Stimulated activated naive CD8-positive, alpha-beta T cell treated with anti-CD3 and anti-CD28 coated beads, Interleukin-15, Interleukin-2, amounts not matched to agents 100 ng/mL and 50 ng/mL, for 24 hours (primary cell): ENCODE data around the gene RARRES1.

Experiments
- H3K27ac Mint-ChIP-seq: one replicate; pipeline ENCODE4 v1.8.0; 2021; ENCODE audit warnings: mild to moderate bottlenecking, mixed read lengths
- H3K27me3 Mint-ChIP-seq: one replicate; pipeline ENCODE4 v1.8.0; 2021; ENCODE audit warnings: mixed read lengths
- H3K36me3 Mint-ChIP-seq: one replicate; pipeline ENCODE4 v1.8.0; 2021; ENCODE audit warnings: low read depth, mixed read lengths
- H3K4me1 Mint-ChIP-seq: one replicate; pipeline ENCODE4 v1.8.0; 2021; ENCODE audit warnings: low read depth, mixed read lengths
- H3K4me3 Mint-ChIP-seq: one replicate; pipeline ENCODE4 v1.8.0; 2021; ENCODE audit warnings: mild to moderate bottlenecking, mixed read lengths
- H3K9me3 Mint-ChIP-seq: one replicate; pipeline ENCODE4 v1.8.0; 2021; ENCODE audit warnings: mixed read lengths

Gene RARRES1

GRCh38 chr3:158769952-158770740 lies 37.9 kb upstream of the RARRES1 start:
- Mint-ChIP-seq H3K4me1 (no peaks in the 10 kb centered on the region), H3K36me3 (no peaks in the 10 kb centered on the region), H3K27me3 (no peaks in the 10 kb centered on the region), H3K4me3 (no peak overlapping the region), H3K27ac (no peak overlapping the region), H3K9me3 (no peaks in the 10 kb centered on the region)

- H3K27ac Mint-ChIP-seq = no peak overlapping the region
Measured at GRCh38 chr3:158769549-158769948, 37.3 kb upstream of the RARRES1 start.

GRCh38 chr3:158768881-158769543 lies 36.8 kb upstream of the RARRES1 start:
- Mint-ChIP-seq H3K27ac (no peak overlapping the region), H3K4me3 (no peak overlapping the region), H3K27me3 (no peaks in the 10 kb centered on the region), H3K9me3 (no peaks in the 10 kb centered on the region), H3K4me1 (no peaks in the 10 kb centered on the region), H3K36me3 (no peaks in the 10 kb centered on the region)

More at GRCh38 chr3:158769549-158769948, 37.3 kb upstream of the RARRES1 start:
- Mint-ChIP-seq H3K4me3 (no peak overlapping the region), H3K9me3 (no peaks in the 10 kb centered on the region), H3K36me3 (no peaks in the 10 kb centered on the region), H3K27me3 (no peaks in the 10 kb centered on the region), H3K4me1 (no peaks in the 10 kb centered on the region)

- no peak overlapping the region for H3K27ac Mint-ChIP-seq
- H3K4me1 Mint-ChIP-seq = no peaks in the 10 kb centered on the region
- no peaks in the 10 kb centered on the region for H3K36me3 Mint-ChIP-seq
- H3K9me3 Mint-ChIP-seq = no peaks in the 10 kb centered on the region
- no peak overlapping the region for H3K4me3 Mint-ChIP-seq
- H3K27me3 Mint-ChIP-seq = no peaks in the 10 kb centered on the region
Measured at GRCh38 chr3:158768361-158768787, 36.1 kb upstream of the RARRES1 start.

GRCh38 chr3:158766364-158766763 lies 34.1 kb upstream of the RARRES1 start:
- H3K4me1 Mint-ChIP-seq = no peaks in the 10 kb centered on the region
- H3K27me3 Mint-ChIP-seq = no peaks in the 10 kb centered on the region
- H3K36me3 Mint-ChIP-seq = peaks cover 4% of the 10 kb centered on the region
- H3K9me3 Mint-ChIP-seq = no peaks in the 10 kb centered on the region
- H3K4me3 Mint-ChIP-seq = no peak overlapping the region
- no peak overlapping the region for H3K27ac Mint-ChIP-seq

- Mint-ChIP-seq H3K4me3 (no peak overlapping the region), H3K4me1 (no peaks in the 10 kb centered on the region), H3K9me3 (no peaks in the 10 kb centered on the region), H3K27me3 (no peaks in the 10 kb centered on the region), H3K36me3 (peaks cover 5% of the 10 kb centered on the region), H3K27ac (no peak overlapping the region)
Measured at GRCh38 chr3:158765518-158766205, 33.4 kb upstream of the RARRES1 start.

- Mint-ChIP-seq H3K36me3 (peaks cover 8% of the 10 kb centered on the region), H3K27me3 (no peaks in the 10 kb centered on the region), H3K4me3 (no peak overlapping the region), H3K9me3 (no peaks in the 10 kb centered on the region), H3K4me1 (no peaks in the 10 kb centered on the region), H3K27ac (no peak overlapping the region)
Measured at GRCh38 chr3:158763421-158763820, 31.2 kb upstream of the RARRES1 start.

- peaks cover 8% of the 10 kb centered on the region for H3K36me3 Mint-ChIP-seq
- H3K4me1 Mint-ChIP-seq = no peaks in the 10 kb centered on the region
- H3K4me3 Mint-ChIP-seq = no peak overlapping the region
- no peaks in the 10 kb centered on the region for H3K9me3 Mint-ChIP-seq
- H3K27ac Mint-ChIP-seq = no peak overlapping the region
- no peaks in the 10 kb centered on the region for H3K27me3 Mint-ChIP-seq
Measured at GRCh38 chr3:158762701-158763100, 30.4 kb upstream of the RARRES1 start.

GRCh38 chr3:158761350-158761749 lies 29.1 kb upstream of the RARRES1 start:
- Mint-ChIP-seq H3K27me3 (no peaks in the 10 kb centered on the region), H3K36me3 (peaks cover 8% of the 10 kb centered on the region), H3K4me1 (no peaks in the 10 kb centered on the region), H3K27ac (no peak overlapping the region), H3K4me3 (no peak overlapping the region), H3K9me3 (no peaks in the 10 kb centered on the region)

GRCh38 chr3:158755421-158755820 lies 23.2 kb upstream of the RARRES1 start:
- no peak overlapping the region for H3K27ac Mint-ChIP-seq
- peaks cover 3% of the 10 kb centered on the region for H3K36me3 Mint-ChIP-seq
- no peaks in the 10 kb centered on the region for H3K27me3 Mint-ChIP-seq
- H3K4me3 Mint-ChIP-seq = no peak overlapping the region
- no peaks in the 10 kb centered on the region for H3K4me1 Mint-ChIP-seq
- H3K9me3 Mint-ChIP-seq = no peaks in the 10 kb centered on the region

GRCh38 chr3:158753854-158754253 lies 21.6 kb upstream of the RARRES1 start:
- no peaks in the 10 kb centered on the region for H3K9me3 Mint-ChIP-seq
- H3K4me3 Mint-ChIP-seq = no peak overlapping the region
- H3K36me3 Mint-ChIP-seq = peaks cover 4% of the 10 kb centered on the region

GRCh38 chr3:158751316-158751715 lies 19.1 kb upstream of the RARRES1 start:
- no peak overlapping the region for H3K4me3 Mint-ChIP-seq
- no peaks in the 10 kb centered on the region for H3K27me3 Mint-ChIP-seq
- H3K36me3 Mint-ChIP-seq = peaks cover 8% of the 10 kb centered on the region
- no peak overlapping the region for H3K27ac Mint-ChIP-seq
- no peaks in the 10 kb centered on the region for H3K4me1 Mint-ChIP-seq
- H3K9me3 Mint-ChIP-seq = no peaks in the 10 kb centered on the region

More at GRCh38 chr3:158753854-158754253, 21.6 kb upstream of the RARRES1 start:
- Mint-ChIP-seq H3K27ac (no peak overlapping the region), H3K4me1 (no peaks in the 10 kb centered on the region), H3K27me3 (no peaks in the 10 kb centered on the region)

- Mint-ChIP-seq H3K27ac (no peak overlapping the region), H3K27me3 (no peaks in the 10 kb centered on the region), H3K9me3 (no peaks in the 10 kb centered on the region), H3K4me3 (no peak overlapping the region), H3K36me3 (peaks cover 8% of the 10 kb centered on the region), H3K4me1 (no peaks in the 10 kb centered on the region)
Measured at GRCh38 chr3:158750016-158750415, 17.8 kb upstream of the RARRES1 start.

- Mint-ChIP-seq H3K4me1 (no peaks in the 10 kb centered on the region), H3K9me3 (no peaks in the 10 kb centered on the region), H3K27me3 (no peaks in the 10 kb centered on the region), H3K27ac (no peak overlapping the region), H3K36me3 (peaks cover 8% of the 10 kb centered on the region), H3K4me3 (no peak overlapping the region)
Measured at GRCh38 chr3:158749526-158749925, 17.3 kb upstream of the RARRES1 start.

- Mint-ChIP-seq H3K9me3 (no peaks in the 10 kb centered on the region), H3K27ac (no peak overlapping the region)
Measured at GRCh38 chr3:158748237-158748828, 16.1 kb upstream of the RARRES1 start.

More at GRCh38 chr3:158748237-158748828, 16.1 kb upstream of the RARRES1 start:
- Mint-ChIP-seq H3K27me3 (no peaks in the 10 kb centered on the region), H3K36me3 (peaks cover 19% of the 10 kb centered on the region), H3K4me1 (no peaks in the 10 kb centered on the region), H3K4me3 (no peak overlapping the region)
